ENCODE data around the gene RDH16.
"Not testable (repeated sequence)": the region's sequence is repeated elsewhere in the genome, so short reads cannot be mapped to it uniquely, and the experiment has no call there.

Gene RDH16

GRCh38 chr12:56980941-56981530 lies 23.6 kb upstream of the RDH16 start:
- no peak for TF ChIP-seq CTCF (IDR thresholded peaks at IDR 0.05; ENCODE audit: extremely low read depth, insufficient read depth, missing control alignments)
- DNase-seq (ENCODE audit: low spot score): no peak
- in situ Hi-C loops (cut with MboI; ENCODE audit: low pct_unique_long_range_greater_than_20kb, low sequenced_read_pairs, unreplicated experiment): no loop called here

- no peak for DNase-seq (ENCODE audit: low spot score)
- TF ChIP-seq CTCF (IDR thresholded peaks at IDR 0.05; ENCODE audit: extremely low read depth, insufficient read depth, missing control alignments): no peak
- in situ Hi-C loops (cut with MboI; ENCODE audit: low pct_unique_long_range_greater_than_20kb, low sequenced_read_pairs, unreplicated experiment): no loop called here
These were observed 22.9 kb upstream of the RDH16 start for GRCh38 chr12:56980268-56980667.

GRCh38 chr12:56979628-56980027 lies 22.2 kb upstream of the RDH16 start:
- in situ Hi-C loops (cut with MboI; ENCODE audit: low pct_unique_long_range_greater_than_20kb, low sequenced_read_pairs, unreplicated experiment): no loop called here
- DNase-seq (ENCODE audit: low spot score): no peak
- no peak for TF ChIP-seq CTCF (IDR thresholded peaks at IDR 0.05; ENCODE audit: extremely low read depth, insufficient read depth, missing control alignments)

GRCh38 chr12:56978397-56979138 lies 21.2 kb upstream of the RDH16 start:
- in situ Hi-C loops (cut with MboI; ENCODE audit: low pct_unique_long_range_greater_than_20kb, low sequenced_read_pairs, unreplicated experiment): no loop called here
- no peak for TF ChIP-seq CTCF (IDR thresholded peaks at IDR 0.05; ENCODE audit: extremely low read depth, insufficient read depth, missing control alignments)
- DNase-seq (ENCODE audit: low spot score): no peak

- DNase-seq (ENCODE audit: low spot score); in situ Hi-C loops (cut with MboI; ENCODE audit: low pct_unique_long_range_greater_than_20kb, low sequenced_read_pairs, unreplicated experiment): not testable (repeated sequence)
These were observed 20.0 kb upstream of the RDH16 start for GRCh38 chr12:56977361-56977760.

- in situ Hi-C loops (cut with MboI; ENCODE audit: low pct_unique_long_range_greater_than_20kb, low sequenced_read_pairs, unreplicated experiment); DNase-seq (ENCODE audit: low spot score): not testable (repeated sequence)
These were observed 16.8 kb upstream of the RDH16 start for GRCh38 chr12:56974224-56974623.

GRCh38 chr12:56968910-56969309 lies 11.5 kb upstream of the RDH16 start:
- in situ Hi-C loops (cut with MboI; ENCODE audit: low pct_unique_long_range_greater_than_20kb, low sequenced_read_pairs, unreplicated experiment); DNase-seq (ENCODE audit: low spot score): not testable (repeated sequence)

GRCh38 chr12:56965997-56966642 lies 8.7 kb upstream of the RDH16 start:
- DNase-seq (ENCODE audit: low spot score): not testable (repeated sequence)

GRCh38 chr12:56965124-56965523 lies 7.7 kb upstream of the RDH16 start:
- DNase-seq (ENCODE audit: low spot score); in situ Hi-C loops (cut with MboI; ENCODE audit: low pct_unique_long_range_greater_than_20kb, low sequenced_read_pairs, unreplicated experiment): not testable (repeated sequence)

More at GRCh38 chr12:56965997-56966642, 8.7 kb upstream of the RDH16 start:
- in situ Hi-C loops (cut with MboI; ENCODE audit: low pct_unique_long_range_greater_than_20kb, low sequenced_read_pairs, unreplicated experiment): not testable (repeated sequence)

- in situ Hi-C loops (cut with MboI; ENCODE audit: low pct_unique_long_range_greater_than_20kb, low sequenced_read_pairs, unreplicated experiment); DNase-seq (ENCODE audit: low spot score): not testable (repeated sequence)
These were observed 6.1 kb upstream of the RDH16 start for GRCh38 chr12:56963557-56963956.

GRCh38 chr12:56962247-56962646 lies 4.8 kb upstream of the RDH16 start:
- DNase-seq (ENCODE audit: low spot score); in situ Hi-C loops (cut with MboI; ENCODE audit: low pct_unique_long_range_greater_than_20kb, low sequenced_read_pairs, unreplicated experiment): not testable (repeated sequence)

Measured in GM13977 (cell line).